ENCODE results near the gene PRR5L.

DNA sequence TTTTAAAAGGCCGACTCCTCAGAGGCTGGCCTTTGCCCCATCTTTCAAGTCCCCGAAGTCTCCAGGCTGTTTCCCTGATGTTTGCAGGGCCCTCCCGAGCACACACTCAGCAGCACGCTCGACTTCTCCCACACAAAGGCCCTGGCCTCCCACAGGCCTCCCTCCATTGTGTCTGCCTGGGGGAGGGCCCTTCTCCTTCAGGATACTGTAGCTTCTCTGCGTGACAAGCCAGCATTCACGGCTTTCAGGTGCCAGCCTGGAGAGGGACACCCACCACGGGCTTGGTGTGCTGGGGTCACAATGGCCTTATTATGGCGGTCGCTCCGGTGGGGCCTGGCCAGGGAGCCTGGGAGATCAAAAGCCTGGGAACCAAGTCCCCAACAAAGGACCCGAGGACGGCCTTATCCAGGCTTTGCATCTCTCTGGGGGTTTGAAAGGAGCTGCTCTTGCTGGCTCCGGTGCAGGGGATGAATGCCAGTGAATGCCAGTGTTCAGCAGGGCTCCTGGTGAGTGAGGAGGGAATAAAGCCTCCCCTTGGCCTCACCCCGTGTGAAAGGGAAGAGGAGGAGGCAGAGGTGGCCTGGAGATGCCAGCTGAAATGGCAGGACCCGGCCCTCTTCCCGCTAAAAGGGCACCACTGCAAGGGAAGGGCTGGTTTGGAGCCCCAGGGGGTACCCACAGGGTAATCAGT, 159.0 kb downstream of the PRR5L start:
- TF ChIP-seq, protein P1, sequence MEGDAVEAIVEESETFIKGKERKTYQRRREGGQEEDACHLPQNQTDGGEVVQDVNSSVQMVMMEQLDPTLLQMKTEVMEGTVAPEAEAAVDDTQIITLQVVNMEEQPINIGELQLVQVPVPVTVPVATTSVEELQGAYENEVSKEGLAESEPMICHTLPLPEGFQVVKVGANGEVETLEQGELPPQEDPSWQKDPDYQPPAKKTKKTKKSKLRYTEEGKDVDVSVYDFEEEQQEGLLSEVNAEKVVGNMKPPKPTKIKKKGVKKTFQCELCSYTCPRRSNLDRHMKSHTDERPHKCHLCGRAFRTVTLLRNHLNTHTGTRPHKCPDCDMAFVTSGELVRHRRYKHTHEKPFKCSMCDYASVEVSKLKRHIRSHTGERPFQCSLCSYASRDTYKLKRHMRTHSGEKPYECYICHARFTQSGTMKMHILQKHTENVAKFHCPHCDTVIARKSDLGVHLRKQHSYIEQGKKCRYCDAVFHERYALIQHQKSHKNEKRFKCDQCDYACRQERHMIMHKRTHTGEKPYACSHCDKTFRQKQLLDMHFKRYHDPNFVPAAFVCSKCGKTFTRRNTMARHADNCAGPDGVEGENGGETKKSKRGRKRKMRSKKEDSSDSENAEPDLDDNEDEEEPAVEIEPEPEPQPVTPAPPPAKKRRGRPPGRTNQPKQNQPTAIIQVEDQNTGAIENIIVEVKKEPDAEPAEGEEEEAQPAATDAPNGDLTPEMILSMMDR (IDR thresholded peaks at IDR 0.05; ENCODE audit: poor library complexity): no peak
- no peak for TF ChIP-seq EZH2 (IDR thresholded peaks at IDR 0.05; ENCODE audit: borderline replicate concordance)
